ENCODE results near the gene STYK1. TPM values are rescaled to one million over a fixed set of nuclear protein-coding genes. Genes with fewer than 3 reads are reported as not detected.

Gene STYK1
- total RNA-seq, 1 donor from 2014 or later, result 6.7 TPM

Other genes starting within 250 kb of the STYK1 start
- 2.5 TPM for gene KLRC2, start 238.0 kb downstream of the STYK1 start, total RNA-seq
- gene KLRC1, start 220.7 kb downstream of the STYK1 start, total RNA-seq, result not detected
- gene EIF2S3B, start 168.2 kb downstream of the STYK1 start, total RNA-seq, result 1.9 TPM
- 29.3 TPM for gene MAGOHB, start 60.4 kb downstream of the STYK1 start, total RNA-seq
- gene YBX3, start 49.3 kb upstream of the STYK1 start, total RNA-seq, result 4.5 TPM
- 1.1 TPM for gene TAS2R7, start 128.6 kb upstream of the STYK1 start, total RNA-seq
- gene TAS2R8, start 133.2 kb upstream of the STYK1 start, total RNA-seq, result 0.31 TPM
- 1.2 TPM for gene TAS2R9, start 136.1 kb upstream of the STYK1 start, total RNA-seq
- 5.5 TPM for gene TAS2R10, start 152.3 kb upstream of the STYK1 start, total RNA-seq
- 4.8 TPM for gene PRR4, start 175.4 kb upstream of the STYK1 start, total RNA-seq
- gene PRH1, start 210.2 kb upstream of the STYK1 start, total RNA-seq, result 95.9 TPM
- gene TAS2R13, start 235.5 kb upstream of the STYK1 start, total RNA-seq, result 8.3 TPM

Measured in occipital lobe (tissue), 1 donor.